Measurements from ENCODE around the gene BAIAP2L2.

BAIAP2L2 gene

GRCh38 chr22:38075961-38076360, 34.5 kb downstream of the BAIAP2L2 start:
- H3K27ac Mint-ChIP-seq, result no peak overlapping the region

GRCh38 chr22:38075105-38075825, 35.2 kb downstream of the BAIAP2L2 start:
- H3K4me3 Mint-ChIP-seq, result no peak overlapping the region
- no peak overlapping the region for H3K27ac Mint-ChIP-seq
- H3K9me3 Mint-ChIP-seq, result no peaks in the 10 kb centered on the region
- H3K36me3 Mint-ChIP-seq (ENCODE audit: low read depth), result no peaks in the 10 kb centered on the region
- no peak for DNase-seq (ENCODE audit: low spot score)
- H3K4me1 Mint-ChIP-seq (ENCODE audit: low read depth), result no peaks in the 10 kb centered on the region
- H3K27me3 Mint-ChIP-seq (ENCODE audit: low read depth), result peaks cover 11% of the 10 kb centered on the region

More at GRCh38 chr22:38075961-38076360, 34.5 kb downstream of the BAIAP2L2 start:
- Mint-ChIP-seq H3K4me3 (no peak overlapping the region), H3K36me3 (ENCODE audit: low read depth) (no peaks in the 10 kb centered on the region), H3K4me1 (ENCODE audit: low read depth) (no peaks in the 10 kb centered on the region), H3K9me3 (no peaks in the 10 kb centered on the region), H3K27me3 (ENCODE audit: low read depth) (peaks cover 16% of the 10 kb centered on the region)
- DNase-seq (ENCODE audit: low spot score), result no peak

GRCh38 chr22:38074181-38075104, 36.0 kb downstream of the BAIAP2L2 start:
- no peak overlapping the region for H3K27ac Mint-ChIP-seq
- H3K4me1 Mint-ChIP-seq (ENCODE audit: low read depth), result no peaks in the 10 kb centered on the region
- H3K9me3 Mint-ChIP-seq, result no peaks in the 10 kb centered on the region
- peaks cover 3% of the 10 kb centered on the region for H3K27me3 Mint-ChIP-seq (ENCODE audit: low read depth)
- no peak for DNase-seq (ENCODE audit: low spot score)
- no peaks in the 10 kb centered on the region for H3K36me3 Mint-ChIP-seq (ENCODE audit: low read depth)
- H3K4me3 Mint-ChIP-seq, result no peak overlapping the region

GRCh38 chr22:38073150-38074130, 37.0 kb downstream of the BAIAP2L2 start:
- Mint-ChIP-seq H3K9me3 (no peaks in the 10 kb centered on the region), H3K4me3 (no peak overlapping the region), H3K36me3 (ENCODE audit: low read depth) (no peaks in the 10 kb centered on the region), H3K4me1 (ENCODE audit: low read depth) (no peaks in the 10 kb centered on the region), H3K27ac (no peak overlapping the region), H3K27me3 (ENCODE audit: low read depth) (no peaks in the 10 kb centered on the region)
- no peak for DNase-seq (ENCODE audit: low spot score)

GRCh38 chr22:38072322-38073149, 37.9 kb downstream of the BAIAP2L2 start:
- DNase-seq (ENCODE audit: low spot score), result no peak
- Mint-ChIP-seq H3K9me3 (no peaks in the 10 kb centered on the region), H3K27me3 (ENCODE audit: low read depth) (no peaks in the 10 kb centered on the region), H3K27ac (no peak overlapping the region), H3K36me3 (ENCODE audit: low read depth) (no peaks in the 10 kb centered on the region), H3K4me1 (ENCODE audit: low read depth) (no peaks in the 10 kb centered on the region), H3K4me3 (no peak overlapping the region)

- no peaks in the 10 kb centered on the region for H3K4me1 Mint-ChIP-seq (ENCODE audit: low read depth)
- no peak for DNase-seq (ENCODE audit: low spot score)
- H3K27ac Mint-ChIP-seq, result no peak overlapping the region
- H3K36me3 Mint-ChIP-seq (ENCODE audit: low read depth), result no peaks in the 10 kb centered on the region
- H3K27me3 Mint-ChIP-seq (ENCODE audit: low read depth), result no peaks in the 10 kb centered on the region
- no peaks in the 10 kb centered on the region for H3K9me3 Mint-ChIP-seq
- no peak overlapping the region for H3K4me3 Mint-ChIP-seq
These were observed 38.8 kb downstream of the BAIAP2L2 start for GRCh38 chr22:38071421-38072321.

- DNase-seq (ENCODE audit: low spot score), result no peak
- H3K36me3 Mint-ChIP-seq (ENCODE audit: low read depth), result no peaks in the 10 kb centered on the region
- H3K9me3 Mint-ChIP-seq, result no peaks in the 10 kb centered on the region
- H3K4me3 Mint-ChIP-seq, result no peak overlapping the region
- H3K27ac Mint-ChIP-seq, result no peak overlapping the region
- no peaks in the 10 kb centered on the region for H3K4me1 Mint-ChIP-seq (ENCODE audit: low read depth)
- no peaks in the 10 kb centered on the region for H3K27me3 Mint-ChIP-seq (ENCODE audit: low read depth)
These were observed 40.1 kb downstream of the BAIAP2L2 start for GRCh38 chr22:38070250-38070921.

- no peaks in the 10 kb centered on the region for H3K9me3 Mint-ChIP-seq
- H3K4me1 Mint-ChIP-seq (ENCODE audit: low read depth), result no peaks in the 10 kb centered on the region
- DNase-seq (ENCODE audit: low spot score), result no peak
- no peaks in the 10 kb centered on the region for H3K36me3 Mint-ChIP-seq (ENCODE audit: low read depth)
- H3K27ac Mint-ChIP-seq, result no peak overlapping the region
- no peak overlapping the region for H3K4me3 Mint-ChIP-seq
- H3K27me3 Mint-ChIP-seq (ENCODE audit: low read depth), result no peaks in the 10 kb centered on the region
These were observed 40.9 kb downstream of the BAIAP2L2 start for GRCh38 chr22:38069372-38070249.

- Mint-ChIP-seq H3K36me3 (ENCODE audit: low read depth) (no peaks in the 10 kb centered on the region), H3K4me1 (ENCODE audit: low read depth) (no peaks in the 10 kb centered on the region), H3K27ac (no peak overlapping the region), H3K27me3 (ENCODE audit: low read depth) (no peaks in the 10 kb centered on the region), H3K9me3 (no peaks in the 10 kb centered on the region), H3K4me3 (no peak overlapping the region)
- DNase-seq (ENCODE audit: low spot score), result no peak
These were observed 41.7 kb downstream of the BAIAP2L2 start for GRCh38 chr22:38068641-38069371.

- Mint-ChIP-seq H3K36me3 (ENCODE audit: low read depth) (no peaks in the 10 kb centered on the region), H3K9me3 (no peaks in the 10 kb centered on the region), H3K27me3 (ENCODE audit: low read depth) (no peaks in the 10 kb centered on the region), H3K4me1 (ENCODE audit: low read depth) (no peaks in the 10 kb centered on the region), H3K4me3 (no peak overlapping the region), H3K27ac (no peak overlapping the region)
- no peak for DNase-seq (ENCODE audit: low spot score)
These were observed 42.6 kb downstream of the BAIAP2L2 start for GRCh38 chr22:38067761-38068360.
